ENCODE data around the gene ISL2.

GRCh38 chr15:76334438-76335306, 1.9 kb upstream of the ISL2 start:
- TF ChIP-seq, protein P1, sequence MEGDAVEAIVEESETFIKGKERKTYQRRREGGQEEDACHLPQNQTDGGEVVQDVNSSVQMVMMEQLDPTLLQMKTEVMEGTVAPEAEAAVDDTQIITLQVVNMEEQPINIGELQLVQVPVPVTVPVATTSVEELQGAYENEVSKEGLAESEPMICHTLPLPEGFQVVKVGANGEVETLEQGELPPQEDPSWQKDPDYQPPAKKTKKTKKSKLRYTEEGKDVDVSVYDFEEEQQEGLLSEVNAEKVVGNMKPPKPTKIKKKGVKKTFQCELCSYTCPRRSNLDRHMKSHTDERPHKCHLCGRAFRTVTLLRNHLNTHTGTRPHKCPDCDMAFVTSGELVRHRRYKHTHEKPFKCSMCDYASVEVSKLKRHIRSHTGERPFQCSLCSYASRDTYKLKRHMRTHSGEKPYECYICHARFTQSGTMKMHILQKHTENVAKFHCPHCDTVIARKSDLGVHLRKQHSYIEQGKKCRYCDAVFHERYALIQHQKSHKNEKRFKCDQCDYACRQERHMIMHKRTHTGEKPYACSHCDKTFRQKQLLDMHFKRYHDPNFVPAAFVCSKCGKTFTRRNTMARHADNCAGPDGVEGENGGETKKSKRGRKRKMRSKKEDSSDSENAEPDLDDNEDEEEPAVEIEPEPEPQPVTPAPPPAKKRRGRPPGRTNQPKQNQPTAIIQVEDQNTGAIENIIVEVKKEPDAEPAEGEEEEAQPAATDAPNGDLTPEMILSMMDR (conservative IDR thresholded peaks at IDR 0.05; ENCODE audit: low read length): no peak
- TF ChIP-seq EZH2phosphoT487 (IDR thresholded peaks at IDR 0.05; ENCODE audit: borderline replicate concordance, low read depth, low read length): no peak

Measured in OCI-LY7 (cell line).